NCI-H2081 treated with DMSO at 0.1 percent for 48 hours (cell line): Measurements from ENCODE around the gene TKFC.

Experiments used
- DNase-seq: peaks from one replicate; lab custom pipeline; 2025; lab: John Stamatoyannopoulos, UW

TKFC gene, protein sequence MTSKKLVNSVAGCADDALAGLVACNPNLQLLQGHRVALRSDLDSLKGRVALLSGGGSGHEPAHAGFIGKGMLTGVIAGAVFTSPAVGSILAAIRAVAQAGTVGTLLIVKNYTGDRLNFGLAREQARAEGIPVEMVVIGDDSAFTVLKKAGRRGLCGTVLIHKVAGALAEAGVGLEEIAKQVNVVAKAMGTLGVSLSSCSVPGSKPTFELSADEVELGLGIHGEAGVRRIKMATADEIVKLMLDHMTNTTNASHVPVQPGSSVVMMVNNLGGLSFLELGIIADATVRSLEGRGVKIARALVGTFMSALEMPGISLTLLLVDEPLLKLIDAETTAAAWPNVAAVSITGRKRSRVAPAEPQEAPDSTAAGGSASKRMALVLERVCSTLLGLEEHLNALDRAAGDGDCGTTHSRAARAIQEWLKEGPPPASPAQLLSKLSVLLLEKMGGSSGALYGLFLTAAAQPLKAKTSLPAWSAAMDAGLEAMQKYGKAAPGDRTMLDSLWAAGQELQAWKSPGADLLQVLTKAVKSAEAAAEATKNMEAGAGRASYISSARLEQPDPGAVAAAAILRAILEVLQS

GRCh38 chr11:61332797-61333549 lies at the start of gene TKFC, which contains the start of gene DDB1:
Gene TKFC, plus strand, starts transcription at chr11:61333228. Its CDS starts 1,501 bp downstream, at chr11:61334729.
Gene DDB1, minus strand, starts transcription at chr11:61333105. Its CDS starts 137 bp downstream, at chr11:61332968.
- peak; percentile 63 for DNase-seq

DNA sequence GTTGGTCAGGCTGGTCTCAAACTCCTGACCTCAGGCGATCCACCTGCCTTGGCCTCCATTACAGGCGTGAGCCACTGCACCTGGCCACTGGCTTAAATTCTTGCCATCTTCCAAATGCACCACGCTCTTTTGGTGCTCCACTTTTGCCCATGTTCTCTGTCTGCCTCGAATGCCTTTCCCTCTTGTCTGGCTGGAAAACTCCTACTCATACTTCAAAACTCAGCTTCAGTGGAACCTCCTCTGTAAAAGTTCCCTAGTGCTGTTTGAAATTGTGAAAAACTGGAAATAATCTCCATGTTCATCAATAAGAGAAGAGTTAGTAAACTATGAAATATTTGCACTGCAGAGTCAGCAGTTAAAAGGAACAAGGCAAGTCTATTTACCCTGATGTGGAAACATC lies 49.4 kb upstream of the TKFC start:
- DNase-seq = no peak

GRCh38 chr11:61287338-61287977 lies 45.6 kb upstream of the TKFC start:
- no peak for DNase-seq

DNA sequence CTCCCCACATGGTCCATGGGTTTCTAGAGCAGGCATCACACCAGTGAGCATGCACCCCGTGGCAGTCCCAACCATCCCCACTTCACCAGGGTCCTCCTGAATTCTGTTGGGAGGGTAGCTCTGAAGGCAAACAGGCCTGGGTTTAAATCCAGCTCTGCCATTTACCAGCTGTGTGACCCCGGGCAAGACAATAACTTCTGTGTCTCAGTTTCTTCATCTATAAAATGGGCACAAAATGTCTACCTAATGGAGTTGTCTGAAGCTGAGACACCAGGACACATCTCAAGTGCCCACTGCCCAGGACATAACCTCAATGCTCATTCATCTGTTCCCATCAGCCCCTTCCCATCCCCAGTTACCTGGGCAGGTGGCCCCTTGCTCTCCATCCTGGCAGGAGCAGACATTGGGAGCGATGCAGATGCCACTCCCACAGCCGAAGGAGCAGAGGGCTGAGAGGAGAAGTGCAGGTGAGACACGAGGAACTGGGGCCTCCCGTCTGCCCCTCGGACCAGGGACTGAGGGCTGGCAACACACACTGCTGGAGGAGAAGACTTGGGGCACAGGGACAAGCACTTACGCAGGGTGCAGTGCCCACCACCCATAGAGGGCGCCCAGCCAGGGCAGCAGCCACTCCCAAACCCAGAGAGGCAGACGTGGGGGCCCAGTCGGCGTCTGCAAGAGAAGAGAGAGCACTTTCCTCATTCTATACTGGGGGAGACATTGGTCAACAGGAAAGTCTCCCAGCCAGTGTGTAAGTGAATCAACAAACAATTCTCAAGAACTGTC lies 41.9 kb upstream of the TKFC start:
- no peak for DNase-seq

GRCh38 chr11:61292356-61292755 lies 40.7 kb upstream of the TKFC start:
- no peak for DNase-seq

GRCh38 chr11:61293867-61294716 lies 38.9 kb upstream of the TKFC start:
- DNase-seq = peak; percentile 60

- peak; percentile 8 for DNase-seq
These were observed 38.1 kb upstream of the TKFC start, which contains the start of gene VWCE for GRCh38 chr11:61294717-61295595. Gene VWCE, minus strand, starts transcription at chr11:61295316. Its CDS starts 279 bp downstream, at chr11:61295037.

- no peak for DNase-seq
These were observed 37.5 kb upstream of the TKFC start for GRCh38 chr11:61295596-61295926.

- no peak for DNase-seq
These were observed 35.7 kb upstream of the TKFC start for GRCh38 chr11:61297341-61297740.

DNA sequence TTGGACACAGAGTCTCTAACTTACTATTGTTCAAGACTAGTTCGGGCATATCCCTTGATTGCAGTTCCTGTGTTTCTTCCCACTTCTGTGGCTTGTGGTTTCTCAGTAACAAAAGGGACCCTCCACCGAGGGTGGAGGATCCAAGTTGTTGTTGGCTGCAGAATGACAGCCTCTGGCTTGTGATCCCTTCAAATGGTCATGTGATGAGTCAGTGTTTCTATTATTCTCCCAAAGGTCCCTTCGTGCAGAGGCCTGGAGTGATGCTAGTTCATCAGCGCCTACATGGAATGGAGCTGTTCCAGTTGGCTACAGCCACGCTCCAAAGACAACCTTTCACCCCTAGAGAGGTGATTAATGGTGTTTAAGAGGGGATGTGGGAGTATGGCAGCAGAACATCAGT lies 35.3 kb upstream of the TKFC start:
- DNase-seq = no peak

GRCh38 chr11:61298663-61299244 lies 34.3 kb upstream of the TKFC start:
- no peak for DNase-seq

DNA sequence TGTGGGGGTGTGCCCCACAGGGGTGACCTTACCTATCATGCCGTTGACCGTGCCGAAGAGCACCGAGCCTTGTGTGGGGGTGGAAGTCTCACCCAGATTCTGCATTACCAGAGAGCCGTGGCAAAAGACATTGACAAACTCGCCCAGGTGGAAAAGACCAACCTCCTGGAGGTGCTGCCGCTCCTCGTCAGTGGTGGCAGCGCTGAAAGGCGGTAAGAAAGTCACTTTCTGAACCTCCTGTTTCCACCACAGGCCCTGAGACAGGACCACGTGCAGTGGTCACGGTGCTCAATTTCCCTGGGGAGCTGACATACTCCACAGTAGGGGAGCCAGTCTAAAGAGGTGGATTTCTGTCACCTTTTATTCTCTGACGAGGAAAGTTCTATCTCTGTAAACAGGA lies 30.5 kb upstream of the TKFC start:
- DNase-seq = no peak

GRCh38 chr11:61303725-61304124 lies 29.3 kb upstream of the TKFC start:
- DNase-seq = no peak

DNA sequence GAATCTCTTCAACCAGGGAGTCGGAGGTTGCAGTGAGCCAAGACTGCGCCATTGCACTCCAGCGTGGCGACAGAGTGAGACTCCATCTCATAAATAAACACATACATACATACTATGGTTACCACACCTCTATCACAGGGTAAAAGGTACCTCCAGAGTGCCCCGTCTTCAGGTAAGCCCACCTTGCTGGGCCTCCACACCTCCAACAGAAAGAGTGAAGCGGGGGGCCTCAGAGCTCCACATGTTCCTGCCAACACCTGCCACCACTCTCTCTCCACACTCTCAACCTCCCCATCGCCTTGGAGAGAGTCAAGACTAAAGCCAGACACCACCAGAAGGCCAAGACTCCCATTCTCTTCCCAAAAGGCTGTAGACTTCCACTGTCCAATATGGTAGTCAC lies 27.6 kb upstream of the TKFC start:
- DNase-seq = no peak

DNA sequence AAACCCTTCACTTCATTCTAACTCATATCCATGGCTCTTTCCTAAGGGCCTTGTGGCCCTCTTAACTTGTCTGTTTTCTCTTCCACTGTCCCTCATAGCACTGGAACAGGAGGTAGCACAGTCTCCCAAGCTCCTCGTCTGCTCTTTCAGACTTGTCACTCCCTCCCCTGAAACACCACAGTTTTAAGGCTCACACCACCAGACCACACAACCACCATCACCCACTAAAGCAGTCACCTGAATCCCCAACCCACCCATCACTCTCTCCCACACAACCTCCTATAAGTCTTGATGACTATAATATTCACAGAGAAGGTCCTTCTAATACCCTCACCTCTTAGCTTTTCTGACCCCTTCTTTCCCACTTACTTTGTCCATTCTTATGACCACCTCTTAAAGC lies 26.8 kb upstream of the TKFC start:
- no peak for DNase-seq

DNA sequence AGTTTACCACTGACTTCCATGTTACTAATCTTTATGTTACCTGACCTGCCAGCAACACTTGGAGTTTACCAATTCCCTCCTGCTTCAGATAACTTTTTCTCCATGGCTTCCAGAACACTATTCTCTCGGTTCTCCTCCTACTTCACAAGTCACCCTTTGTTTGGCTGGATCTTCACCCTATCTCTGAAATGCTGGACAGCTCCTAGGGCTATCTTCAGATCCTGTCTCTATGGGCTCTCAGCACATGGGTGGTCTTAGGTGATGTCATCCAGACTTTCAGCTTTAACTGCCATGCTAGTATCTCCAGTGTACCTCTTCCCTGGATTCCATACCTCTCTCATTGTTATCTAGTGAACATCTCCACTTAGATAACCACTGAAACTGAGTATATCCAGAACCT lies 25.7 kb upstream of the TKFC start:
- DNase-seq = no peak

GRCh38 chr11:61309141-61309540 lies 23.9 kb upstream of the TKFC start:
- no peak for DNase-seq

- no peak for DNase-seq
These were observed 23.3 kb upstream of the TKFC start for GRCh38 chr11:61309739-61310138.

GRCh38 chr11:61310749-61311148 lies 22.3 kb upstream of the TKFC start:
- no peak for DNase-seq
